Thymus (tissue), 11 donors: Measurements from ENCODE around the gene CRYZL1. TPM values are rescaled to one million over a fixed set of nuclear protein-coding genes. Genes with fewer than 3 reads are reported as not detected.
"Not testable (repeated sequence)": the region's sequence is repeated elsewhere in the genome, so short reads cannot be mapped to it uniquely, and the experiment has no call there.

Experiments used
- DNase-seq, 9 donors: peaks; one replicate each; pipeline ENCODE4 v3.0.0-alpha.2; 2013; ENCODE audit warnings: low spot score in 9 of 9, low read depth in 6 of 9, missing footprints in 1 of 9
- H3K27ac ChIP-seq, 2 donors: one replicate each; pipeline ENCODE4 v1.5.1; 2013; ENCODE audit warnings: control low read depth in 1 of 2, low read depth in 1 of 2, low read length in 1 of 2, mild to moderate bottlenecking in 1 of 2, moderate library complexity in 1 of 2
- H3K27me3 ChIP-seq, 2 donors: one replicate each; pipeline ENCODE4 v1.5.1; 2013; ENCODE audit warnings: low read length in 1 of 2; ENCODE audit not compliant: control insufficient read depth in 2 of 2, insufficient read depth in 1 of 2
- H3K36me3 ChIP-seq, 2 donors: one replicate each; pipeline ENCODE4 v1.5.1; 2013; ENCODE audit warnings: low read length in 1 of 2, mild to moderate bottlenecking in 1 of 2, moderate library complexity in 1 of 2; ENCODE audit not compliant: control insufficient read depth in 2 of 2, insufficient read depth in 2 of 2
- H3K4me1 ChIP-seq, 2 donors: one replicate each; pipeline ENCODE4 v1.5.1; 2013; ENCODE audit warnings: low read length in 2 of 2; ENCODE audit not compliant: control insufficient read depth in 2 of 2, insufficient read depth in 2 of 2
- H3K4me3 ChIP-seq, 2 donors: one replicate each; pipeline ENCODE4 v1.5.1; 2013; ENCODE audit warnings: low read length in 2 of 2, control low read depth in 1 of 2, mild to moderate bottlenecking in 1 of 2
- H3K9me3 ChIP-seq, 2 donors: one replicate each; pipeline ENCODE4 v1.5.1; 2013; ENCODE audit warnings: low read length in 1 of 2, mild to moderate bottlenecking in 1 of 2; ENCODE audit not compliant: control insufficient read depth in 2 of 2, insufficient read depth in 1 of 2
- WGBS: extraction: QIAGEN DNeasy Blood & Tissue Kit; methylation state at CpG from one replicate; pipeline ENCODE4 v1.1.7; 2013; 5-methylcytosine and 5-hydroxymethylcytosine counted together
- polyA plus RNA-seq: library from polyadenylated mRNA; stranded (reverse); fragments of 200-250 nt; gene quantifications from one replicate; pipeline ENCODE4 v1.2.3, GENCODE V29; 2013
- total RNA-seq: library from RNA; stranded (reverse); fragments of 120-200 nt; gene quantifications from one replicate; pipeline ENCODE4 v1.2.4, GENCODE V29; 2013
- donor health status: healthy.

CRYZL1 gene
- total and polyA plus RNA-seq, 2 donors = 18.4 to 42.4 TPM

DNA sequence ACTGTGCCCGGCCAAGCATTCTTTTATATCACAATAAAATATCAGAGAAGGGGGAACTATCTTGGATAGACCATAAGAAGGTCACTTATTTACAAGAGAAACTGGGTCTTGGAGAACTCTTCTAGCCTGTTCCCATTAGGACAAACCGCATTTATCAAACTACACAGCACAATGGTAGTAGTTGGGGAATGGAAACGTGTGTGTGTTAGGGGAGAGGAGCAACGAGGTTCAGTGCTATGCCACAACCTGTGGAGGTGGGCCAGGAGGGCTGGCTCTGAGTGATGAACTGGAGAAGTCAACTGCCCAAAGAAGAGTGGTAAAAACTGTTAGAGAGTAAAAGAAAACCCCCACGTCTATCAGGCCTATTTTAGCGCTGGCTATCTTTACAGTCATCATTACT lies 54.6 kb downstream of the CRYZL1 start:
- no peaks in the 10 kb centered on the region for H3K9me3 ChIP-seq
- H3K27me3 ChIP-seq = peaks cover 0 to 2% of the 10 kb centered on the region in 2 donors
- peaks cover 4 to 6% of the 10 kb centered on the region in 2 donors for H3K36me3 ChIP-seq
- 90% methylated on average over 6 of the region's 6 CpGs for WGBS
- H3K27ac ChIP-seq = no peak overlapping the region
- peaks cover 7 to 12% of the 10 kb centered on the region in 2 donors for H3K4me1 ChIP-seq
- no peak for DNase-seq
- H3K4me3 ChIP-seq = no peak overlapping the region

DNA sequence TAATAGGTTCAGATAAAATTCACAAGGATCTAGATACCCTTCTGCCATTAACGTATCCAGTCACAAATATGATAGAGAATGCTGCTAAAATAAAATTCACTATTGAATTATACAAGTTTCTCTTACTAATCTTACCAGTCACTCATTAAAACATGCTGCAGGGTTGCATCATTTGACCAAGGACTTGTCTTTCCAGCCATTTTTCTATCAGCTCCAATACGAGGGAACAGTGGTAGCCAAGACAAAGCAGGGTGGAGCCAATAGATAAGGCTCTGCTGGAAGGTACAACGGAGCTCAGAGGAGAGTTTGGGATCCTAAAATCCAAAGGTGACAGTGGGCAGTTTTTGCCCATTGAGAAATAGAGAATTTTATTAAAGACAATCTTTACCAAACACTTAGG lies 57.1 kb downstream of the CRYZL1 start:
- Histone ChIP-seq H3K27ac (no peak overlapping the region), H3K27me3 (peaks cover 0 to 2% of the 10 kb centered on the region in 2 donors)
- 98% methylated on average over 3 of the region's 3 CpGs for WGBS

DNA sequence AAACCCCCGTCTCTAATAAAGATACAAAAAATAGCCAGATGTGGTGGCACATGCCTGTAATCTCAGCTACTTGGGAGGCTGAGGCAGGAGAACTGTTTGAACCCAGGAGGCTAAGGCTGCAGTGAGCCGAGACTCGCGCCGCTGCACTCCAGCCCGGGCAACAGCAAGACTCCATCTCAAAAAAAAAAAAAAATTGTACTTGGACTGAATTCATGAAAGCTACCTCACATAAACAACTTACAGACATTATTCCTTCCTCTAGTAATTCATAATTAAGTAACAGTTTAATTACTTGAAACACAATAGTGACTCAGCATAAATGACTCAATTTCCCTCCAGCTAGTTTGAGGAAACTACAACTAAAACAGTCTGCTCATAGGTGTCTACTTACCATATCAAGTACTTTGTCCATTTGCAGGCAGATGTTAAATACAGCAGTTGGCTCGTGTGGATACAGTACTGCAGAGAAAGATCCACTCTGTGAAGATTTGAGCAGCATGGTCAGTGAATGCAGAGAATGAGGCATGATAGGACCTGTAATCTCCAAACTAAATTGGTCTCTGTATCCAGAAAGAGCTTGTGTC lies 62.5 kb downstream of the CRYZL1 start:
- Histone ChIP-seq H3K36me3 (peaks cover 16 to 46% of the 10 kb centered on the region in 2 donors), H3K4me3 (no peak overlapping the region), H3K4me1 (no peaks in the 10 kb centered on the region), H3K27ac (peak overlapping the region in 1 of 2 donors; percentile 15), H3K9me3 (no peaks in the 10 kb centered on the region), H3K27me3 (no peaks in the 10 kb centered on the region)
- 97% methylated on average over 7 of the region's 7 CpGs for WGBS
- DNase-seq = no peak

More for the DNA sequence above, 57.1 kb downstream of the CRYZL1 start:
- Histone ChIP-seq H3K4me1 (peaks cover 7 to 12% of the 10 kb centered on the region in 2 donors), H3K4me3 (no peak overlapping the region), H3K36me3 (peaks cover 8 to 10% of the 10 kb centered on the region in 2 donors), H3K9me3 (no peaks in the 10 kb centered on the region)
- no peak for DNase-seq

DNA sequence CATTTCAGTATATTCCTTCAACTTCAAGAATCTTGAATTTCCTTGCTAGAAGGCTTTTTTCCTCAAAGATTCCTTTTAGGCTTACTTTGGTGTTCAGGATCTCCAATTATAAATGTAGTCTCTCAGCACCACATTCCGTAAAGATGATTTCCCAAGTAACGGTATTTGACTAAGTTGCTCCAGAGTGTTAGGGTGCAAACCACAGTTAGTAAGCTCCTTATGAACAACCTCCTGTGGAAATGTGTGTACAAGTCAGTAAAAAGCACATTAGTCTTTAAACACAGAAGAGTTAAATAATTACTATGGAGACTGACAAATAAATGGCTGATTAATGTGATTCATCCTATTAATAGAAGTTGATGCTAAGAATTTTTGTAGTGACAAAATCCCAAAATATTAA lies 63.3 kb downstream of the CRYZL1 start:
- Histone ChIP-seq H3K27ac (no peak overlapping the region), H3K4me1 (no peaks in the 10 kb centered on the region), H3K36me3 (peaks cover 16 to 52% of the 10 kb centered on the region in 2 donors), H3K4me3 (no peak overlapping the region), H3K27me3 (no peaks in the 10 kb centered on the region), H3K9me3 (no peaks in the 10 kb centered on the region)
- WGBS = 98% methylated on average over 2 of the region's 2 CpGs
- DNase-seq = no peak

DNA sequence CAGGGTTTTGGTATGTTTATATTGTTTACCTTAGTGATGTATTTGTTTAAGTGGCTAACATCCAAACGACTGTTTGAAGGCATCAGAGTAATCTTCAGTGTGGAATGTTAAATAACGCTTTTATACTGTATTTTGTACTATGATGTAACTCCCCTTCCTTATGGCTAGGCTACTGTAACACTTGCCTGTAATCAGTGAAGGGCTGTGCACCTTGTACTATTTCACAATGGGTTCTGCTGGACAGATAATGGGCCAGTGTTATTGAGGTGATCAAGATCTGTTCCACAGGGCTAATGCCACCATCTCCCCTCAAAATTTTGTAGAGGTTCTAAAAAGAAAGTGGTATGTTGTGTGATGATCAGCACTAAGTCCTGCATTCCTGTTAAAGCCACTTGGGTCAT lies 64.8 kb downstream of the CRYZL1 start:
- not testable (repeated sequence) for H3K27ac ChIP-seq, DNase-seq, H3K4me1 ChIP-seq, H3K4me3 ChIP-seq, H3K27me3 ChIP-seq, H3K9me3 ChIP-seq
- peaks cover 12 to 60% of the 10 kb centered on the region in 2 donors for H3K36me3 ChIP-seq
- WGBS = 96% methylated on average over 2 of the region's 2 CpGs

DNA sequence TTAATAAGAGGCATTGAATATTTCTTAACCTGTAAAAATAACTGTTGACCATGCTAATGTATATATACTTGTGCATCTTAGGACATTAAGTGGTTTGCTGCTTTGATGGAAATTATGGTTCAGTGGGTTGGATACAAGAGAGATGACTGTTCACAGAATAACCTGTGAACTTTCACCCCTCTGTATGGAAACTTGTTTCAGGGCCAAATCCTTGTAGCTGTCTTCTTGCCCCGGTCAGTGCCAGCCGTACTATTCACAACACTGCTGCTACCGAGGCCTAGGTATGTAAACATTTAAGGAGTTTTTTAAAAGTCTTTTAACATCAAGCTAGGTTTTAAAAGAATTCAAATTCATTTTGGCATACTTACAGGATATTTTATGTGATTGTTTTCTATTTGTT lies 69.2 kb downstream of the CRYZL1 start:
- Histone ChIP-seq H3K27me3 (no peaks in the 10 kb centered on the region), H3K27ac (no peak overlapping the region), H3K36me3 (peaks cover 24 to 77% of the 10 kb centered on the region in 2 donors), H3K4me1 (no peaks in the 10 kb centered on the region), H3K4me3 (no peak overlapping the region), H3K9me3 (no peaks in the 10 kb centered on the region)
- DNase-seq = no peak
- WGBS = 93% methylated on average over 3 of the region's 3 CpGs

DNA sequence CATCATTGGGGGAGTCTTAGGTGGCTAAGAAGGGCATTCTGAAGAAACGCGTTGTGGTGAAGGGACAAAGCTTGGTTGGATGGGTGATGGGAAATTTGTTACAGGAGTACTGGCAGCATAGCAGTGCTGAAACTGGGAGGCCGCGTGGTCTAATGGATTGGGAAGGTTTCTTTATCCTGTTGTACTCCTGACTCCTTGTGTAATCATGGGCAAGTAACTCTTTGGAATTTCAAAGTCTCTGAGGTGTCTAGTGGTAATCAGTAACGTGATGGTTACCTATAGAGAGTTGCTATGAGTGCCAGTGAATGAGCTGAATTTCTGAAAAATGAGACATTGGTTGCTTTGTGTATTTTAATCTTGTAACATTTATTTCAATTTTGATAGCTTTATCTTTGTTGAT lies 71.5 kb downstream of the CRYZL1 start:
- Histone ChIP-seq H3K4me3 (no peak overlapping the region), H3K27ac (no peak overlapping the region), H3K9me3 (no peaks in the 10 kb centered on the region), H3K27me3 (no peaks in the 10 kb centered on the region), H3K4me1 (no peaks in the 10 kb centered on the region), H3K36me3 (peaks cover 16 to 66% of the 10 kb centered on the region in 2 donors)
- 98% methylated on average over 5 of the region's 5 CpGs for WGBS
- DNase-seq = no peak

DNA sequence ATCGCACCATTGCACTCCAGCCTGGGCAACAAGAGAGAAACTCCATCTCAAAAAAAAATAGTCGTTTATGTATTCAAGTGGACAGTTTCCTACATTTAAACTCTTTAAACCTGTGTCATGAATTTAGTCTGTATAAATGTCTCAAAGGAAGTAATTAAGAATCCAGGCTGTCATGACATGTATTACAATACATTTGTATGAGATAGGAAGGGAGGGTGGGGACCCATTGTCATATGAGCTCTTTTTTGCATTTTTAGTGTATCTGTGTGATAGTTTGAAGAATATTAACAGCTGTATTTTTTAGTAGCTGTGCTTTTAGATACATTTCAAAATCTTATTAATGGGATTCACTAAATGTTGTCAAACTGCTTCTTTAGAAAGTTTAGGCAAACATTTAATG lies 73.1 kb downstream of the CRYZL1 start:
- no peak for DNase-seq
- no peaks in the 10 kb centered on the region for H3K27me3 ChIP-seq
- H3K4me1 ChIP-seq = no peaks in the 10 kb centered on the region
- H3K27ac ChIP-seq = no peak overlapping the region
- peaks cover 19 to 59% of the 10 kb centered on the region in 2 donors for H3K36me3 ChIP-seq
- no peak overlapping the region for H3K4me3 ChIP-seq
- H3K9me3 ChIP-seq = no peaks in the 10 kb centered on the region
- 94% methylated on average over 2 of the region's 2 CpGs for WGBS

DNA sequence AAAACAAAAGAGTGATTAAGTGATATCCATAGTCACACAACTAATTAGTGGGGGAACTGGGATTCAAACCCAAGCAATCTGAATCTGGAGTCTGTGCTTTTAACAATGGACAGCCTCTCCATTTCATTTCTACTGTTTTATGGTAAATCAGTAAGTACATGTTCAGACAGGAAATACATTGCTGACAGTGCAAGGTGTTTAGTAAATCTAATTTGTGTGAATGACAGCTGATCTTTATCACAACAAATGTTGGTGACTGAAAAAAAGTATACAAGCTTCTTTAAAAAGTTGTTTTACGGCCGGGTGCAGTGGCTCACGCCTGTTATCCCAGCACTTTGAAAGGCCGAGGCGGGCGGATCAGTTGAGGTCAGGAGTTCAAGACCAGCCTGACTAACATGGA lies 73.6 kb downstream of the CRYZL1 start:
- no peaks in the 10 kb centered on the region for H3K9me3 ChIP-seq
- no peak overlapping the region for H3K4me3 ChIP-seq
- H3K27me3 ChIP-seq = no peaks in the 10 kb centered on the region
- WGBS = 97% methylated on average over 6 of the region's 6 CpGs
- H3K27ac ChIP-seq = no peak overlapping the region
- H3K36me3 ChIP-seq = peaks cover 19 to 55% of the 10 kb centered on the region in 2 donors
- DNase-seq = no peak
- no peaks in the 10 kb centered on the region for H3K4me1 ChIP-seq
